Effector CD8-positive, alpha-beta T cell (primary cell): ENCODE measurements around the gene ODF2L.
"Not testable (repeated sequence)": the region's sequence is repeated elsewhere in the genome, so short reads cannot be mapped to it uniquely, and the experiment has no call there.

ENCODE experiments used
- DNase-seq: peaks from one replicate; lab custom pipeline; 2025; lab: John Stamatoyannopoulos, UW

The ODF2L gene

GRCh38 chr1:86387916-86388627 is 8.1 kb downstream of the ODF2L start:
- no peak for DNase-seq

GRCh38 chr1:86382878-86383277 is 13.2 kb downstream of the ODF2L start:
- no peak for DNase-seq

- DNase-seq: no peak
Observed at GRCh38 chr1:86381223-86381622, 14.9 kb downstream of the ODF2L start.

- no peak for DNase-seq
Observed at GRCh38 chr1:86380257-86380861, 15.8 kb downstream of the ODF2L start.

- DNase-seq: no peak
Observed at GRCh38 chr1:86378813-86379212, 17.3 kb downstream of the ODF2L start.

GRCh38 chr1:86377341-86377740 is 18.8 kb downstream of the ODF2L start:
- DNase-seq: no peak

DNA sequence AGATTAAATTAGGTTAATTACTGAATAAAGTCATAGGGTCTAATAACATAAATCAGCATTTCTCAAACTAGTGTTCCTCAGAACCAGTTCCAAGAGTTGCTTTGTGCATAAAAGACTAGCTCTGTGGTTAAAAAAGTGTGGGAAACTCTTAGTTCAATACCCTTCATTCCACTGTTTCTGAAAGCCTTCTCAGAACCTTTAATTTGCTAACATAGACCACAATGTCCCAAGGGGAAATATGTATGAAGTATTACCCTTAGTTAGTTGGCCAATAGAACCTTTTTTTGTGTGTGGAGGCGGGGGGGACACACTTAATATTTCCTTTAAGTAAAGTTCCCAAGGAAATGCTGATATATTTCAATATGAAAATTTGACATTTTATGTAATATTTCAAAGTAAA is 20.4 kb downstream of the ODF2L start:
- DNase-seq: no peak

DNA sequence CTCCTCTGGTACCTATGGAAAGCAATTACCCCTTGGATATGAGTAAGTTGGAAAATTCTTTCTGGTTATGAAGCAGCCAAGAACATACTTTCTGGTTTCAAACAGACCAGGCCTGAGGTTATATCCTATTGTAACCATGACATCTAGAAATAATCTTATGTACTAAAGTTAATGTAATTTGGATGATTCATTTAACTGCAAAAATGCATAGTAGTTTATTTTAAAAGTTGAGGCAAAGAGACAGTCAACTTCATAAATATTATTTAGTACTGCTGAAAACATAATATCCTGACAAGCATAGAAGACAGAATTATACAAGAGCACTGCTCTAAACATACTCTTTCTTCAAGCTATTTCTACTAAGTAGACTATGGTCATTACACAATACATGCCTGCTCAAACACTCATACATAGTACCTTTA is 25.5 kb downstream of the ODF2L start:
- no peak for DNase-seq

DNA sequence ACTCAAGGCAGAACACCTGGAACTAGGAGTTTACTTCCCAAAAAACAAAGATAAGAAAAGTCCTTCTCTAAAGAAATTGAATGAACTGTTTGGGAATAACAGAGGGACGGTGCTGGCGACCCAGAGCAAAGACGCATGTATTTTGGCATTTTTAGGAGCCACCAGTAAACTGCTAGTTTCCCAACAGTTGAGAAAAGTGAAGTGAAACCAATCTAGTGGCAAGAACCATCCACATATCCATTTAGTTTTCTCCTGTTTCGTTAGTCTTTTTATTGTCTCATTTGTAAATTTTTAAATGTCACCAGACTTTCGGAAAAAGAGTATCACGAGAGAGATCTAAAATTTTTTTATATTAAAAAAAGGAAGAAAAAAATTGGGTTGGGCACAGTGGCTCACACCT is 30.2 kb downstream of the ODF2L start:
- DNase-seq: no peak

- DNase-seq: no peak
Observed at GRCh38 chr1:86362807-86363206, 33.3 kb downstream of the ODF2L start.

DNA sequence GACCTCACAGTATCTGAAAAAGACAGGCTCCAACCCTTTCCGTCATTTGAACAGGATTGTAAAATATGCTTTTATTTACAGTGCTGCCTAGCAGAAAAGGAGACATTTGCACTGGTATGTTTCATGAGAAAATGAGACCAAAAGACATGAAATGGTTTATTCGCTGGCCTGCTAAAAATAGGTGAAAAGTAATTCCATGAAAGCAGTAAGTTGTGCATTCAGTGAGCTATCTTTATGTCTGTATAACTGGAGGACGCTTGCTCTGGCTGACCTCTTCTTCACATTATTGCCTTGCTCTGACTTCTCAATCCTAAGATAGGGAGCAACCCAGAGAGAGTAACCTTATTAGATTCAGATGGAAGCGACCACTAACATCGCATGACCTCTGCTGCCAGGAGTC is 38.3 kb downstream of the ODF2L start:
- DNase-seq: no peak

- DNase-seq: no peak
Observed at GRCh38 chr1:86356247-86356646, 39.9 kb downstream of the ODF2L start.

DNA sequence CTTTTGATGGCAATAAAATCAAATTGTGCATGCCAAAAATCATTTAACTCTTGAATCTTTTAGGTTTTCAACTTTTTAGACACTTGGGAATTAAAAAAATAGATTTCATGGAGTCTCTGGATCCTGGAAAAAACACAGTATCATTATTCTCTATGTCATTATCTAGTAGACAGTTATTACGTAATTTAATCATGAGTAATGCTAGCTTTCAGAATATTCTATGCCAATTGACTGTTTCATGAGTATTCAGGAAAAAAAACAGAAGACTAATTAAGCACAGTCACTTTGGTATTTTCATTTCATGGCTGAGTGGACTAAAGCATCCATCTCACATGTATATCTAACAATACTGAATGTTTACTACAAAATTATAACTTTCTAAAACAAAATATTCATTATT is 44.0 kb downstream of the ODF2L start:
- no peak for DNase-seq

DNA sequence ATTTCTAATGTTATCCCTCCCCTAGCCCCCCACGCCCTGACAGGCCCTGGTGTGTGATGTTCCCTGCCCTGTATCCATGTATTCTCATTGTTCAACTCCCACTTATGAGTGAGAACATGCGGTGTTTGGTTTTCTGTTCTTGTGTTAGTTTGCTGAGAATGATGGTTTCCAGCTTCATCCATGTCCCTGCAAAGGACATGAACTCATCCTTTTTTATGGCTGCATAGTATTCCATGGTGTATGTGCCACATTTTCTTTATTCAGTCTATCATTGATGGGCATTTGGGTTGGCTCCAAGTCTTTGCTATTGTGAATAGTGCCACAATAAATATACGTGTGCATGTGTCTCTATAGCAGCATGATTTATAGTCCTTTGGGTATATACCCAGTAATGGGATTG is 45.9 kb downstream of the ODF2L start:
- not testable (repeated sequence) for DNase-seq

DNA sequence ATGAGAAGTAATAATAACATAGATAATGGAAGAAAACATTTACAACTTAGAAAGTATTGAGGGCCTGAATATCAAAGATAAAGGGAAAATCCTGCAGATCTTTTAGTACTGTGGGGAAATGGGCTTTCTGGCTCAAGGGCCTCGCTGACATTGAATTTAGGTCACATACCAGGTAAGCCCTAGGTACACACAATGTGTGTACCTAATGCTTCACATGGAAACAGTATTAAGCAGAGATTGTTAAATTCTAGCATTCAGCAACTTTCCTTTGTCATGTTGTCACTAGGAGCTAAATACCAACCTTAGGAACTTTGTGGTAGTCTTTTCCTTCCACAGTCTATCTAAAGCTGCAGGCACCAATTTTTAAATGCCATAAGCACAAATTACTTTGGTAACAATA is 49.7 kb downstream of the ODF2L start:
- no peak for DNase-seq

- no peak for DNase-seq
Observed at GRCh38 chr1:86345042-86345441, 51.1 kb downstream of the ODF2L start.

DNA sequence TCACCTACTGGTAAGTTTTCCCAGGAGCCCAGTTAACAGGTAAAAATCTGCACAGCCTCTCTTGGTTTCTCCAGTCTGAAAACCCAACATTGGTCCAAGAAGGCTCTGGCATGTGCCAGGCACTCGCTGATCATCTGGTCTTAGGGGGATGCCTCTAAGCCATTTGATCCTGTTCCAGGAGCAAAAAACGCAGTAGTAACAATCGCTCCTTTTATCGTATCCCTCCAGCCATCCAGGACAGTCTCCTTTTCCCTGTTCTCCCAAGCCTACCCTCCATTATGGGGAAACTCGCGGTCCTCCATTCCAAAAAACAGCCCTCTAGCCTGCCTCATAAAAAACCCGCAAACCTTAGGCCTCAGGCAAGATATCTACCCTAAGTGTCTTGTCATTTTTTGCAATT is 56.2 kb downstream of the ODF2L start:
- DNase-seq: no peak

DNA sequence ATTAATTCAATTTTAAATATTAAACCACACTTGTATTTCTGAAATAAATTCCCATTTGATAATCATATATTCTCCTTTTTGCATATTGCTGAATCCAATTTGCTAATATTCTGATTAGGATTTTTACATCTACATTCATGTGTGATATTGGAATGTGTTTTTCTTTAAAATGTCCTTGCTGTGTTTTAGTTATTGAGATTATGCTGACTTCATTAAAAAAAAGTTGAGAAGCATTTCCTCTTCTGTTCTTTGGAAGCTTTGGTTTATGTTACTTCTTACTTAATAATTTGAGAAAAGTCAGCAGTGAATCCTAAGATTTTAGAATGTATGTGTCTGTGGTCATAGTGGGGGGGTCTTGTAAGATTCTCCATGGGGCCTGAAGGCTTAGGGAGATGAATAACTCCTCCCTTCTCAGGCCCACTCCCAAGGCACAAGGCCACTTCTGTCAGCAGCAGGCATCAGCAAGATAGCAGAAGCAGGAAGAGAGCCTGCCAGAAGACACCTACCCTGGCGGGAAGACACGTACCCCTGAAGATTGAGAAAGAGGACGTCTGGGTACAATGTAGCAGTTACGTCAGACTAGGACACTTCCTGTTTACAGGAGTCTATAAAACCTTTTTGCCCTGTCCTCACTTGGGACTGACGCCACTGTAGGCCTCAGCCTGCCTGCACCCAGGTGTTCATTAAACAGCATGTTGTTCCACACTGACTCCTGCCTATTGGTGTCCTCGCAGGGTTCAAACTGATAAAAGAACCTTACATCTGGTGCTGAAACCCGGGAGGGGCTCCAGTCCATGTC is 56.9 kb downstream of the ODF2L start:
- DNase-seq: no peak

DNA sequence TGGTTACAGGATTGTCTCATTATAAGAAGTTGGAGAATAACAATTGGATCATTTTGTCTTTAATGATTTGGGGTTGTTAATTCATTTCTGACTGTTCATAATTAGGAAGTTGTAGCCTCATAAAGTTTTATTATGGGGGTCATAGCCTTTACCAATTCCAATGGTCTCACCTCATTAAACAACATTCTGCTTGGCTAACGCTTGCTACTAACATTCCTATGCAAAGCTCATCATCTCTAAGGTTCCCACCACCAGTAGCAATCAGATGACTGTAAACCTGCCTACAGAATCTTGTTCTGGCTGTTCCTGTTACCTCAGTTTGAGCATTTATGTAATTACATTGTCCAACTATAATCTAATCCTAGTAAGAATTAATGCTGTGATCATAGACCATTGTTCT is 60.2 kb downstream of the ODF2L start:
- no peak for DNase-seq

GRCh38 chr1:86325264-86325663 is 70.9 kb downstream of the ODF2L start:
- no peak for DNase-seq

DNA sequence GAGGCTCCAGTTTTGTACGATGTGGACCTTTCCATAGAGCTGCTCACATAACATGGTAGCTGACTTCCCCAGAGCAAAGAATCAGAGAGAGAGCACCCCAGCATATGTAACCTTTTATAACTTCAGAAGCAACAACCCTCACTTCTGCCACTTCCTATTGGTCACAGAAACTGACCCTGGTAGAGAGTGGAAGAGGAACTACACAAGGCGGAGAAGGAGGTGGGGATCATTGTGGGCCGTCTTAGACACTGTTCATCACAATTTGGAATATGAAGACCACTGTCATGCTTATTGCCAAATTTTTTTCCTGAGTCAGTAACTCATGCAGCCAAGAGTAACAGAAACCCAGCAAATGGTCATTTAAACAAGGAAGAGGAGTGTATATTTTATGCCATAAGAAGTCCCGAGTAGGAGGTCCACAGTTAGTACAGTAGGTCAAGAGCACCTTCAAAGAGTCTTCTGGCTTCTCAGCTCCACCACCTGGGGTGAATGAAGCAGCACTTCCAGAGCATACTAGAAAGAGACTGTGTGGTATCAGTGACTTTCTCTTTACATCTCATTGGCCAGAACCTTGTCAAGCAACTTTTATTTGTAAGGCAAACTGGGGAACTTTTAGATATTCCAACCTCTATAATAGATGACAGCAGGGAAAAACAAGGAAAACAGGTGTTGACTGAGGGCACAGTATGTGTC is 71.8 kb downstream of the ODF2L start:
- DNase-seq: no peak

DNA sequence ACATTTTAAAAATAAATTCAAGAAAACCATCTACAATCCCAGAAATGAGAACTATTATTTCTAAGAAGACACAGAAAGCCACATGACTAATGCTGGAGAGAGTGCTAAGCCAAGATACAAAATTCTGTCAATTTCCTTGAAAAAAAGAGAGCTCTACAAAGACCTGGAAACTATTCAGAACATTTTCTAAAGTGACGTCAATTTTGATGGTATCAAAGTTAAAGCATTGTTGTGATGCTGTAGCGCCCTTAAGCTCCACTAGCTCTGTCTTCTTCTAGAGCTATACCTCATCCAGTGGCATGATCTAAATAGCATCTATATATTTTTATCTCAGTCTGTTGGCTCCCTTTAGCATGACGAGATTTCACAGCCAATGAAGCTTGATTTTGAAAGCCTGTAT is 73.9 kb downstream of the ODF2L start:
- no peak for DNase-seq

DNA sequence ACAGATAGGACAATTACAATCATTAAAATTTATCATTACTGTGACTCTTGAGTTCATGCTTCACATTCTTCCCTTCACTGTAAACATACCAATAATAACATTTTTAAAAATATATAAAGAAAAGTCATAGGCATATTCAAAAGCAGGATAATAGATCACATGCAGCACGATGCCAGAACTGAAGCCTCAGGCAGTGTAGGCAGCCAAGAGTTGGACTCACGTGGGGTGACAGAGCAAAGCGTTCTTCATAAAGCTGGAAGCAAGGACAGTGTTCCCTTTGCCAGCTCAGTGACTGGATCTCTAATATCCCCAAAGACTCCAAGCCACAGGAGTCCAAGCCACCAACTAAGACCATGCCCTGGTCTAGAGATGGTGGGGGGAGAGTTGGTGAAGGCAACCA is 77.7 kb downstream of the ODF2L start:
- no peak for DNase-seq
